HepG2 (cell line): ENCODE results near the gene TCTA. TPM values are rescaled to one million over a fixed set of nuclear protein-coding genes. Genes with fewer than 3 reads are reported as not detected.

ENCODE experiments used
- AGO1 ChIP-seq: fragments of 200-400 bp; formaldehyde crosslinking; IDR thresholded peaks from 2 replicates; pipeline ENCODE4 v1.6.1; 2017; ENCODE audit warnings: mild to moderate bottlenecking, low read depth, low read length, moderate library complexity; ENCODE audit not compliant: poor library complexity, severe bottlenecking
- MAFG ChIP-seq: sonication (generic); formaldehyde crosslinking; IDR thresholded peaks from 2 replicates; pipeline ENCODE4 v1.5.1; 2020; ENCODE audit warnings: mild to moderate bottlenecking, missing genetic modification reagents
- NR2F1 ChIP-seq, 2 experiments: fragments of 450-650 bp in 1 of 2; formaldehyde crosslinking in 1 of 2; IDR thresholded peaks; 2 replicates each; pipeline versions ENCODE4 v1.5.0 to v1.6.1; 2016 to 2020; ENCODE audit warnings: mild to moderate bottlenecking in 1 of 2, missing compliant biosample characterization in 1 of 2, missing genetic modification reagents in 1 of 2, moderate library complexity in 1 of 2
- SKI ChIP-seq: fragments of 450-650 bp; IDR thresholded peaks from one replicate; pipeline ENCODE4 v1.6.1; 2018; ENCODE audit warnings: mild to moderate bottlenecking; ENCODE audit not compliant: partially characterized antibody
- SSRP1 ChIP-seq: IDR thresholded peaks from 2 replicates; pipeline ENCODE4 v1.6.1; 2016; ENCODE audit warnings: control low read depth
- TBX2 ChIP-seq: sonication (generic); formaldehyde crosslinking; IDR thresholded peaks from 2 replicates; pipeline ENCODE4 v1.5.0; 2020; ENCODE audit warnings: missing genetic modification reagents, mild to moderate bottlenecking, borderline replicate concordance
- ZBTB3 ChIP-seq: sonication (generic); formaldehyde crosslinking; IDR thresholded peaks from 2 replicates; pipeline ENCODE4 v1.4.0; 2020; ENCODE audit warnings: low read depth, mild to moderate bottlenecking, moderate library complexity, missing genetic modification reagents, borderline replicate concordance
- ZFAT ChIP-seq: sonication (generic); formaldehyde crosslinking; conservative IDR thresholded peaks from 2 replicates; pipeline ENCODE4 v1.8.1; 2023; ENCODE audit warnings: missing genetic modification reagents, inconsistent platforms
- ZNF17 ChIP-seq: sonication (generic); formaldehyde crosslinking; IDR thresholded peaks from 2 replicates; pipeline ENCODE4 v1.5.0; 2020; ENCODE audit warnings: mild to moderate bottlenecking, missing genetic modification reagents
- ZNF558 ChIP-seq: sonication (generic); formaldehyde crosslinking; IDR thresholded peaks from 2 replicates; pipeline ENCODE4 v1.9.0; 2022; ENCODE audit warnings: mild to moderate bottlenecking, missing genetic modification reagents, borderline replicate concordance
- polyA plus RNA-seq, 8 experiments: library from polyadenylated mRNA; depleted of rRNA in 3 of 8; stranded (reverse) in 7 of 8; unstranded in 1 of 8; fragments of >200 nt; fragmentation: Illumina TruSeq in 4 of 8; extraction: Trizol in 4 of 8; gene quantifications; 2 replicates each; pipeline versions ENCODE4 v1.2.1 to v1.2.3, GENCODE V29; 2011 to 2016; ENCODE audit warnings: low read depth in 4 of 8, missing spikeins in 1 of 8, mixed read lengths in 1 of 8; ENCODE audit not compliant: insufficient read depth in 1 of 8
- total RNA-seq, 5 experiments: library from RNA; depleted of rRNA; stranded (reverse); fragments of >200 nt; fragmentation: Illumina TruSeq; extraction: Trizol; gene quantifications; 2 replicates each; pipeline ENCODE4 v1.2.3, GENCODE V29; 2016; ENCODE audit warnings: low read depth in 1 of 5
- TF ChIP-seq, protein P1 (sequence below): sonication (generic); formaldehyde crosslinking; IDR thresholded peaks from 2 replicates; pipeline ENCODE4 v1.4.0; 2020; ENCODE audit warnings: missing genetic modification reagents, borderline replicate concordance
- TF ChIP-seq, protein P2 (sequence below): sonication (generic); formaldehyde crosslinking; IDR thresholded peaks from 2 replicates; pipeline ENCODE4 v1.4.0; 2020; ENCODE audit warnings: mild to moderate bottlenecking, missing genetic modification reagents
- TF ChIP-seq, protein P3 (sequence below): sonication (generic); formaldehyde crosslinking; IDR thresholded peaks from 2 replicates; pipeline ENCODE4 v1.9.0; 2021; ENCODE audit warnings: missing genetic modification reagents, mild to moderate bottlenecking, borderline replicate concordance
- TF ChIP-seq, protein P4 (sequence below): sonication (generic); formaldehyde crosslinking; IDR thresholded peaks from 2 replicates; pipeline ENCODE4 v1.4.0; 2020; ENCODE audit warnings: missing genetic modification reagents, borderline replicate concordance

Gene TCTA
- total and polyA plus RNA-seq, 2 of the 13 experiments (the other 11 are each of a cell fraction or from before 2014, with no cell fraction given) = 8.3 to 13.2 TPM

DNA sequence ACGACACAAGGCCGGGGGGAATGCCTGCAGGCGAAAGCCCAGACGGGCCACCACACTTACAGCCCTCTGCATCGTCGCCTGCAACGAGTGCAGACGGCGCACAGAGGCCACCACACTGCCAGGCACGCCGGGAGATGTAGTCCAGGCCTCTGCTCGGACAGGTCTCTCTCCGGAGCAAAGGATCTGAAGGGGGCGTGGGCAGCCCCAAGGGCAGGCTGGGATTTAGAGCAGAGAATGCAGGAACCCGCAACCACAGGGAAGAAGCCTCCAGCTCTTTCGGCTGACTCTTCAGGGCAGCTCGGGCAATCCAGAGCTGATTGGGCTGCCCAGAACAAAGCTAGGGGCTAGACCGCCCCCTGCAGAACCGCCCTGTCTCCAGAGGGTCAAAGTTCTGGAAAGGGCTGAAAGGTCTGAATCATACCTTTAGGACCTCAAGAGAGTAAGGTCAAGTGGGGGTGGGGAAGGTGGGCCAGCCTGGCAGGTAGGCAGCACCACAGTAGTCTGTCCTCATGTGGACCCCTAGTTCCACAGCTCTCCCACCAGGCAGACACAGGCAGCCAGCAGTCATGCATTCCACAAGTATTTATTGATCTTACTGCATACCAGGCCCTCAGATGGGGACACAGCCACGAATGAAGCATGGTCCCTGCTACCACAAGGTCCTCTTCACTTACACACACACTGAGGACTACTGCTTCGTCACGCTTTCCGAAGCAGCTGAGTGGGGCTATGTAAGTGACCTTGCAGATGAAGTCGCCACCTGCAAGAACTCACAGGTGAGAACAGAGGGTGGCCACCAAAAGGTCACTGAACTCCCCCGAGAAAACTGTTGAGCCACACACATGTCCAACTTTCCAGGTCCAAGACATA is 10.4 kb downstream of the TCTA start, which contains the start of gene AMT (continued):
- TF ChIP-seq, protein P1, sequence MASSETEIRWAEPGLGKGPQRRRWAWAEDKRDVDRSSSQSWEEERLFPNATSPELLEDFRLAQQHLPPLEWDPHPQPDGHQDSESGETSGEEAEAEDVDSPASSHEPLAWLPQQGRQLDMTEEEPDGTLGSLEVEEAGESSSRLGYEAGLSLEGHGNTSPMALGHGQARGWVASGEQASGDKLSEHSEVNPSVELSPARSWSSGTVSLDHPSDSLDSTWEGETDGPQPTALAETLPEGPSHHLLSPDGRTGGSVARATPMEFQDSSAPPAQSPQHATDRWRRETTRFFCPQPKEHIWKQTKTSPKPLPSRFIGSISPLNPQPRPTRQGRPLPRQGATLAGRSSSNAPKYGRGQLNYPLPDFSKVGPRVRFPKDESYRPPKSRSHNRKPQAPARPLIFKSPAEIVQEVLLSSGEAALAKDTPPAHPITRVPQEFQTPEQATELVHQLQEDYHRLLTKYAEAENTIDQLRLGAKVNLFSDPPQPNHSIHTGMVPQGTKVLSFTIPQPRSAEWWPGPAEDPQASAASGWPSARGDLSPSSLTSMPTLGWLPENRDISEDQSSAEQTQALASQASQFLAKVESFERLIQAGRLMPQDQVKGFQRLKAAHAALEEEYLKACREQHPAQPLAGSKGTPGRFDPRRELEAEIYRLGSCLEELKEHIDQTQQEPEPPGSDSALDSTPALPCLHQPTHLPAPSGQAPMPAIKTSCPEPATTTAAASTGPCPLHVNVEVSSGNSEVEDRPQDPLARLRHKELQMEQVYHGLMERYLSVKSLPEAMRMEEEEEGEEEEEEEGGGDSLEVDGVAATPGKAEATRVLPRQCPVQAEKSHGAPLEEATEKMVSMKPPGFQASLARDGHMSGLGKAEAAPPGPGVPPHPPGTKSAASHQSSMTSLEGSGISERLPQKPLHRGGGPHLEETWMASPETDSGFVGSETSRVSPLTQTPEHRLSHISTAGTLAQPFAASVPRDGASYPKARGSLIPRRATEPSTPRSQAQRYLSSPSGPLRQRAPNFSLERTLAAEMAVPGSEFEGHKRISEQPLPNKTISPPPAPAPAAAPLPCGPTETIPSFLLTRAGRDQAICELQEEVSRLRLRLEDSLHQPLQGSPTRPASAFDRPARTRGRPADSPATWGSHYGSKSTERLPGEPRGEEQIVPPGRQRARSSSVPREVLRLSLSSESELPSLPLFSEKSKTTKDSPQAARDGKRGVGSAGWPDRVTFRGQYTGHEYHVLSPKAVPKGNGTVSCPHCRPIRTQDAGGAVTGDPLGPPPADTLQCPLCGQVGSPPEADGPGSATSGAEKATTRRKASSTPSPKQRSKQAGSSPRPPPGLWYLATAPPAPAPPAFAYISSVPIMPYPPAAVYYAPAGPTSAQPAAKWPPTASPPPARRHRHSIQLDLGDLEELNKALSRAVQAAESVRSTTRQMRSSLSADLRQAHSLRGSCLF (CRISPR knock-in tag) = no peak
- TF ChIP-seq ZNF558 (CRISPR knock-in tag) (peak; percentile 52; the same call in 1 of the 2 replicates), NR2F1 (CRISPR knock-in tag; IDR thresholded peaks at IDR 0.05) (peak; percentile 75 to 88), MAFG (CRISPR knock-in tag) (no peak), ZFAT (CRISPR knock-in tag) (no peak), AGO1 (peak; percentile 79), SSRP1 (CRISPR knock-in tag) (peak; percentile 62; the same call in 1 of the 2 replicates), TBX2 (CRISPR knock-in tag) (no peak; the same call in 1 of the 2 replicates), SKI (peak; percentile 77), ZNF17 (no peak), ZBTB3 (CRISPR knock-in tag) (no peak; the same call in 1 of the 2 replicates)
- TF ChIP-seq, protein P2, sequence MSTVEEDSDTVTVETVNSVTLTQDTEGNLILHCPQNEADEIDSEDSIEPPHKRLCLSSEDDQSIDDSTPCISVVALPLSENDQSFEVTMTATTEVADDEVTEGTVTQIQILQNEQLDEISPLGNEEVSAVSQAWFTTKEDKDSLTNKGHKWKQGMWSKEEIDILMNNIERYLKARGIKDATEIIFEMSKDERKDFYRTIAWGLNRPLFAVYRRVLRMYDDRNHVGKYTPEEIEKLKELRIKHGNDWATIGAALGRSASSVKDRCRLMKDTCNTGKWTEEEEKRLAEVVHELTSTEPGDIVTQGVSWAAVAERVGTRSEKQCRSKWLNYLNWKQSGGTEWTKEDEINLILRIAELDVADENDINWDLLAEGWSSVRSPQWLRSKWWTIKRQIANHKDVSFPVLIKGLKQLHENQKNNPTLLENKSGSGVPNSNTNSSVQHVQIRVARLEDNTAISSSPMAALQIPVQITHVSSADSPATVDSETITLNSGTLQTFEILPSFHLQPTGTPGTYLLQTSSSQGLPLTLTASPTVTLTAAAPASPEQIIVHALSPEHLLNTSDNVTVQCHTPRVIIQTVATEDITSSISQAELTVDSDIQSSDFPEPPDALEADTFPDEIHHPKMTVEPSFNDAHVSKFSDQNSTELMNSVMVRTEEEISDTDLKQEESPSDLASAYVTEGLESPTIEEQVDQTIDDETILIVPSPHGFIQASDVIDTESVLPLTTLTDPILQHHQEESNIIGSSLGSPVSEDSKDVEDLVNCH (CRISPR knock-in tag) = no peak
- TF ChIP-seq, protein P3, sequence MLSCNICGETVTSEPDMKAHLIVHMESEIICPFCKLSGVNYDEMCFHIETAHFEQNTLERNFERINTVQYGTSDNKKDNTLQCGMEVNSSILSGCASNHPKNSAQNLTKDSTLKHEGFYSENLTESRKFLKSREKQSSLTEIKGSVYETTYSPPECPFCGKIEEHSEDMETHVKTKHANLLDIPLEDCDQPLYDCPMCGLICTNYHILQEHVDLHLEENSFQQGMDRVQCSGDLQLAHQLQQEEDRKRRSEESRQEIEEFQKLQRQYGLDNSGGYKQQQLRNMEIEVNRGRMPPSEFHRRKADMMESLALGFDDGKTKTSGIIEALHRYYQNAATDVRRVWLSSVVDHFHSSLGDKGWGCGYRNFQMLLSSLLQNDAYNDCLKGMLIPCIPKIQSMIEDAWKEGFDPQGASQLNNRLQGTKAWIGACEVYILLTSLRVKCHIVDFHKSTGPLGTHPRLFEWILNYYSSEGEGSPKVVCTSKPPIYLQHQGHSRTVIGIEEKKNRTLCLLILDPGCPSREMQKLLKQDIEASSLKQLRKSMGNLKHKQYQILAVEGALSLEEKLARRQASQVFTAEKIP (CRISPR knock-in tag) = no peak
- TF ChIP-seq, protein P4, sequence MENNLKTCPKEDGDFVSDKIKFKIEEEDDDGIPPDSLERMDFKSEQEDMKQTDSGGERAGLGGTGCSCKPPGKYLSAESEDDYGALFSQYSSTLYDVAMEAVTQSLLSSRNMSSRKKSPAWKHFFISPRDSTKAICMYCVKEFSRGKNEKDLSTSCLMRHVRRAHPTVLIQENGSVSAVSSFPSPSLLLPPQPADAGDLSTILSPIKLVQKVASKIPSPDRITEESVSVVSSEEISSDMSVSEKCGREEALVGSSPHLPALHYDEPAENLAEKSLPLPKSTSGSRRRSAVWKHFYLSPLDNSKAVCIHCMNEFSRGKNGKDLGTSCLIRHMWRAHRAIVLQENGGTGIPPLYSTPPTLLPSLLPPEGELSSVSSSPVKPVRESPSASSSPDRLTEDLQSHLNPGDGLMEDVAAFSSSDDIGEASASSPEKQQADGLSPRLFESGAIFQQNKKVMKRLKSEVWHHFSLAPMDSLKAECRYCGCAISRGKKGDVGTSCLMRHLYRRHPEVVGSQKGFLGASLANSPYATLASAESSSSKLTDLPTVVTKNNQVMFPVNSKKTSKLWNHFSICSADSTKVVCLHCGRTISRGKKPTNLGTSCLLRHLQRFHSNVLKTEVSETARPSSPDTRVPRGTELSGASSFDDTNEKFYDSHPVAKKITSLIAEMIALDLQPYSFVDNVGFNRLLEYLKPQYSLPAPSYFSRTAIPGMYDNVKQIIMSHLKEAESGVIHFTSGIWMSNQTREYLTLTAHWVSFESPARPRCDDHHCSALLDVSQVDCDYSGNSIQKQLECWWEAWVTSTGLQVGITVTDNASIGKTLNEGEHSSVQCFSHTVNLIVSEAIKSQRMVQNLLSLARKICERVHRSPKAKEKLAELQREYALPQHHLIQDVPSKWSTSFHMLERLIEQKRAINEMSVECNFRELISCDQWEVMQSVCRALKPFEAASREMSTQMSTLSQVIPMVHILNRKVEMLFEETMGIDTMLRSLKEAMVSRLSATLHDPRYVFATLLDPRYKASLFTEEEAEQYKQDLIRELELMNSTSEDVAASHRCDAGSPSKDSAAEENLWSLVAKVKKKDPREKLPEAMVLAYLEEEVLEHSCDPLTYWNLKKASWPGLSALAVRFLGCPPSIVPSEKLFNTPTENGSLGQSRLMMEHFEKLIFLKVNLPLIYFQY (CRISPR knock-in tag) = peak; percentile 76
